HG02885 (cell line): ENCODE measurements around the gene ZCCHC24.

Source experiments
- ATAC-seq: cut with Tn5 transposase; IDR thresholded peaks from one replicate; pipeline ENCODE4 v1.9.1; 2021; ENCODE audit warnings: mild to moderate bottlenecking; ENCODE audit not compliant: unreplicated experiment, poor library complexity

ZCCHC24 gene

DNA sequence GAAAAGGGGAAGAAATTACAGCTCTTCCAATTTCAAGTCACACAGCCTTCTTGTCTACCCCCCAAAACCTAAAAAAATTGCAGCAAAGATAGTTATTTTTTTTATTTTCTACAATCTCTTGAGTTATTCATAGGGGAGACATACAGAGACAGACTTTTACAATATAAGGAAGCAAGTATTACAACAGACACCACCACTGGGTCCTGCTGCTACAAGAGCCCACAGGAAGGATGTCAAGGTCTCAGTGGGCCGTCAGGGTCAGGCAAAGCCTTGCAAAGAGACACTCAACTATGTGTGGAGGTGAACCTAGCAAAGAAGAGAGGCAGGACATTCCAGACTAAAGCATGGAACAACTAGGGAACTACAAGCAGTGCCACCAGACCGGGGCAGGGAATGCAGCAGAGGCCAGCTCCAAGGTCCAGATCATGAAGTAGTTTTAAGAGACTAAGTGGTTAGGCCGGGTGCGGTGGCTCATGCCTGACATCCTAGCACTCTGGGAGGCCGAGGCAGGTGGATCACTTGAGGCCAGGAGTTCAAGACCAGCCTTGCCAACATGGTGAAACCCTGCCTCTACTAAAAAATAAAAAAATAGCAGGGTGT, 28.2 kb upstream of the ZCCHC24 start:
- no peak for ATAC-seq

DNA sequence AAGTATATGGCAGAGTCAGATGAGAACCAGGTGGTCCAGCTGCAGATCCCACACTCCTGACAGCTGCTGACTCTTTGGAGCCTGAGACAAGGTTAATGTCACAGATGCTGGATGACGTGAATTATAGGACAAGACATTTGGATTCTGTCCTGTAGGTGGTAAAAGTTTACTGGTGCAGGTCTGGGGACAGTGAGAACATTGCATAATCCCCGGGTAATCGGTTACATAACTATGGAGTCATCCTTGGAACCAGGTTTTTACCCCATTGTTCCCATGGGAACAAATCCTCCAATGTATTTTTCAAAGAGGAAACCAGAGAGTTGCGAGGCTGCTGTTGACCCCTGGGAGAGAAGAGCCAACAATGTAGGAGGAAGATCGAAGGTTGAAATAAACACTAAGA, 27.5 kb upstream of the ZCCHC24 start:
- ATAC-seq = no peak

DNA sequence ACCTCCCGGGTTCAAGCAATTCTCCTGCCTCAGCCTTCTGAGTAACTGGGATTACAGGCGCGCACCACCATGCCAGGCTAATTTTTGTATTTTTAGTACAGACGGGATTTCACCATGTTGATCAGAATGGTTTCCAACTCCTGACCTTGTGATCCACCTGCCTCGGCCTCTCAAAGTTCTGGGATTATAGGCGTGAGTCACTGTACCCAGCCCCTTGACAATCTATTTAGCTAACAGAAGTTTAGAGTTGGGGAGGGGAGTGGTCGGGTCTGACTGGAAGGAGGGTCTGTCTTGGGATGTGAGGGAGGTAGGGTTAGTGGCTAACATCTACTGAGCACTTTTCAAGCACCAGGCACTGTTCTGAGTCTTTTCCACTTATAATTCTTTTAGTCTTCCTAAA, 27.0 kb upstream of the ZCCHC24 start:
- no peak for ATAC-seq

DNA sequence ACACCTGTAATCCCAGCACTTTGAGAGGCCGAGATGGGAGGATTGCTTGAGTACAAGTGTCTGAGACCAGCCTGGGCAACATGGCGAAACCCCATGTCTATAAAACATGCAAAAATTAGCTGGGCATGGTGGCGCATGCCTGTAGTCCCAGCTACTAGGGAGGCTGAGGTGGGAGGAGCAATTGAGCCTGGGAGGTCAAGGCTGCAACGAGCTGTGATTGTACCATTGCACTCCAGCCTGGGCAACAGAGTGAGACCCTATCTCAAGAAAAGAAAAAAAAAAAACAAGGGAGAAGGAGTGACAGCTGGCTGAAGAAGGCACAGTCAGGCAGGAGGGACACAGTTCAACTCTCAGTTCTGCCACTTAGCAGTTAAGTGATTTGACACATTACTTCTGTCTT, 26.4 kb upstream of the ZCCHC24 start:
- ATAC-seq = no peak

DNA sequence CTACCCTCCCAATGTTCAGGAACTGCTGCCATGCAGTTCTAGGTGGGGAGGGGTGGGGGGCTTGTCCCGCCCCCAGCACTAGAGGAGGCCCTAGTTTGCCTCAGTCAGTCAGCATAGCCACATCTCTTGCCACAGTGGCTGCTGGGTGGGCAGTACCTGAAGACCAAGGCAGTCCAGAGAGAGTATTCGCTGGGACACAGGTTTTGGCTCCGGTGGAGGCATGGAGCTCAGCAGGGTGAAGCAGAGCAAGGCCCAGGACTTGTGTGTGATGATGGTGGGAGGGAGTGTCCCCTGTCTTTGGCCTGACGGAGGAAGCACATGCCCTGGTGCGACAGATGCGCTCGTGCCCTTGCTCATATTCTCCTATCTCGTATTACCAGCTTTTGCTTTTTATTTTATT, 24.7 kb upstream of the ZCCHC24 start:
- no peak for ATAC-seq

DNA sequence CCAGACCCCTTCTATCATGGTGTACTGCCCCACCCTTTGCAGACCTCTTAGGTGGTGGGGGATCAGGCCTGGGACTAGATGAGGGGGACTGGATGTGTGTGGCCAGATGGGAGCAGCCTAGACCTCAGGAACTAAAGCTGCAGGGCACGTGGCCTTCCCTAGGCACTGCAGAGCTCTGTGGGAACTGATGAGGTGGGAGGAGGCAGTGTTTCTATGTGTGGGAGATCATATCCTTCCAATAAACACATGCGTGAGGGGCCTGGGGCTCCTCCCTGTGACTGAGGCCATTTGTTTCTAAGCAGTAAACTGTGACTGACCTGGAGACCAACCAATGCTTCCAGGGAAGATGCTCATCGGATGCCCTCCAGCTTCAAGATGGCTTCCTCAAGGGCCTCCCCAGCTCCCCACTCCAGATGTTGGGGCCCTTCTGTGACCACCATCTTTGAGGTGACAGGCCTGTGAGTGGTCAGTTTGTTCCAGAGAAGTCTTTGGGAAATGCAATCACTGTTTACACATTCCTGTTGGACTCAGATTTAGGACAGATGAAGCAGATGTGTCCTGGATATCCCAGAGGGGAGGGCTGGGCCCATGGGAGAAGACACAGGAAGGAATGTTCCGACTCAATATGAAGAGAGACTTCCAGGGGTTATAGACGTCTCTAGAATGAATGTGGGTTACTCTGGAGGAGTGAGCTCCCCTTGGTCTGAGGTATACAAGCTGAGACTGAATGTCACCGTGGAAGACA, 23.6 kb upstream of the ZCCHC24 start:
- ATAC-seq = no peak

DNA sequence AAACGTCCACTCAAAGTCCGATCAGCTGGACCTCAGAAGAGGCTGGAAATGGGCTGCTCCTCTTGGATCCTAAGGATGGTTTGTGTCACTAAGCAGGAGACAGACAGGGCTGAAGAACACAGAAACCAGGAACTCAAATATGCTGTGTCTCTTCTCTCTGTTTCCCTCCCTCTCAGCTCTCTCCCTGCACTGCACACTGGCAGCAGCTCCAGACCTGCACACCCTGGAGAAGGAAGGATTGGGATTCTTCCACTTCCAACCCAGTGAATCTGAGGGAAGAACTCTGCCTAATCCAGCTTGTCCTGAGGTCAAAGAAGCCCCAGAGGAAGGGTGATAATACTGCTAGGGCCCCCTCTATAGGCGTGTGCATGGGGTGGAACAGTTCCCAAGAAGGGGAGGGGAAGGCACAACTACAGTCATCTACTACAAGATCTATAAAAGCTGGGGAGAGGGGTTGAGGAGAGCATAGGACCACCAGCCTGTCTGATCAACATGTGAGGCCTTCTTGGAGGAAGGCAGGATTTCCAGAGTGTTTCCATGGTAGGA, 22.7 kb upstream of the ZCCHC24 start:
- ATAC-seq = no peak

DNA sequence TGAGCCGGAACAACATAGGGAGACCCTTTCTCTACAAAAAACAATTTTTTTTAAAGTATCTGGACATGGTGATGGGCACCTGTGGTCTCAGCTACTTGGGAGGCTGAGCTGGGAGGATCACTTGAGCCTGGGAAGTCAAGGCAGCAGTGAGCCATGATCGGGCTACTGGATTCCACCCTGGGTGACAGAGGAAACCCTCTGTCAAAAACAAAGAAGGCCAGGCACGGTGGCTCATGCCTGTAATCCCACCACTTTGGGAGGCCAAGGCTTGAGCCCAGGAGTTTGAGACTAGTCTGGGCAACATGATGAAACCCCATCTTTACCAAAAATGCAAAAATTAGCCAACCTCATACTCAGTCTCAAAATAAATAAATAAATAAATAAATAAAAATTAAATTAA, 19.9 kb upstream of the ZCCHC24 start:
- no peak for ATAC-seq

DNA sequence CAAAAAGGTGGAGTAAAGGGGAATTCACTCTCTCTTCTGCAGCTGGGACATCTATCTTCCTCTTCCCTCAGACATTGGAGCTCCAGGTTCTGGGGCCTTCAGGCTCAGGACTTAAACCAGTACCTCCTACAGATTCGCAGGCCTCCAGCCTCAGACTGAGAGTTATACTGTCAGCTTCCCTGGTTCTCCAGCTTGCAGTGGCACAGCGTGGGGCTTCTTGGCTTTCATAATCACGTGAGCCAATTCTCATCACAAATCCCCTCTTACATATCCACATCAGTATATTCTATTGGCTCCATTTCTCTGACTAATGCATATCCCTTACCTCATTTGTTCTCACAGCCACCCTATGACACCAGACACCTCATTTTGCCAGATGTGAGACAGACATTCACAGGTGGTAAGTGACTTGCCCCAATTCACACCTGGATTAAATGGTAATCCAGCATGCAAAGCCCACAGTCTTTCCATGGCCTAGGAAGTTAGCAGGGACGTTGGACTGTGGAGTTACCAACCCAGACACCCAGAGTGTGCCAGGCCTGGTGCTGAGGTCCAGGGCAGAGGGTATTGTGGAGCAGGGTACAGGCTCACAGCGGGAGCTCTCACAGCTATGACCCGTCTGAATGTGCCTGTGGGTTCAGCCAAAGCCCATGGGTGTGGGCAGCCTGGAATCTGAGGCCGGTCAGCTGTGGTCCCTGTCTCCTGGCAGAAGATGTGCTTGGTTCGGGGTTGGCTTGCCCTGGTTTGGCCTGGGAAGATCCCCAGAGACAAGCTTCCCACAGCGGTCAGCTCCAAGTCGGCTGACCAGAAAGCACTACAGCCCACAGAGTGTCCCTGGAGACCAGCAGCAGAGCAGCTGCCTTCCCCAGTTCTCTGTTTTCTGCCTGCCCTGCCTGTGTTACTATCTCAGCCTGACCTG, 18.4 kb upstream of the ZCCHC24 start:
- no peak for ATAC-seq

DNA sequence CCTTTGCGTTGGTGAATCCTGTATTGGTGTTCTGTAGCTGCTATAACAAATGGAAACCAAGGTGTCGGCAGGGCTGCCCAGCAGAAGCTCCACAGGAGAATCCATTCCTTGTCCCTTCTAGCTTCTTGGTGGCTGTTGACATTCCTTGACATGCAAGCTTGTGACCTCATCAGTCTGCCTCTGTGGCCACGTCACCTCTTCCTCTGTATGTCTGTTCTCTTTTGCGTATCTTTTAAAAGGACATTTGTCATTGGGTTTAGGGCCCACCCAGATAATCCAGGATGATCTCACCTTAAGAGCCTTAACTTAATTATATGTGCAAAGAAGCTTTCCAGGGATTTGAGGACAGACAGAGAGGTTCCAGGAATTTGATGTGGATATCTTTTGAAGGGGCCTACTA, 15.3 kb upstream of the ZCCHC24 start:
- no peak for ATAC-seq

DNA sequence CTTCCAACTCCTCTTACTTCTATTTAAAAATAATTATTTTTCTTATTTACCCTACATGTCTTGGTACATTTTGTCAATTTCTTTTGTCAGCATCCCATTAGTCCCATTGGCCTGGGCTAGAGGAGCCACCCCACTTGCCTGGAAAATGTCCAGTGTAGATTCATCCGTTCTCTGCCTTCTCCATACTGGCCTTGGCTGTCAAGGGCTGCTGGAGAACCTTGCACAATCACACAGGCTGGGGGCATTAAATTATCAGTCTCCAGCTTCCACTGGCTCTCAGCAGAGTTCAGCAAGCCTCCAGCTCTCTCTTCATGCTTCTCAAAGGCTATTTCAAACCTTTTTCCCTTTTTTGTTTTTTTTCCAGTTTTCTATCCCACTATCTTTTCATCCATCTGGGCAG, 13.8 kb upstream of the ZCCHC24 start:
- ATAC-seq = no peak

DNA sequence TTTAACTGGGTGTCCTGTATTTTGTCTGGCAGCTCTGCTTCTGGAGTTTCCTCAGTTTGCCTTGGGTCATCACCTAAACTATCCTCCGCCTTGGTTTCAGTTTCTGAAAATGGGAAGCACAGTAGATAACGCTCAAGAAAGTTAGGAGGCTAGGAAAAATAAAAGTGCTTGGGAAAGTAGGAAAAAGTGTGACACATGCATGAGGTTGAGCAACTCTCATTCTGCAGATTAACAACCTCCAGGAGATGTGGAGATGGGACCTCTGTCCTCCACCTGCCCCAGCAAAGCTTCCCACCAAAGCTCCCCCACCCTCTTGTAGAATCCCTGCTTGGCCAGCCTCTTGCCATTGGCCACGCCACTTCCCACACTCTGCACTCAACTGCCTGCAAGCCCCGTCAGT, 13.1 kb upstream of the ZCCHC24 start:
- ATAC-seq = no peak

DNA sequence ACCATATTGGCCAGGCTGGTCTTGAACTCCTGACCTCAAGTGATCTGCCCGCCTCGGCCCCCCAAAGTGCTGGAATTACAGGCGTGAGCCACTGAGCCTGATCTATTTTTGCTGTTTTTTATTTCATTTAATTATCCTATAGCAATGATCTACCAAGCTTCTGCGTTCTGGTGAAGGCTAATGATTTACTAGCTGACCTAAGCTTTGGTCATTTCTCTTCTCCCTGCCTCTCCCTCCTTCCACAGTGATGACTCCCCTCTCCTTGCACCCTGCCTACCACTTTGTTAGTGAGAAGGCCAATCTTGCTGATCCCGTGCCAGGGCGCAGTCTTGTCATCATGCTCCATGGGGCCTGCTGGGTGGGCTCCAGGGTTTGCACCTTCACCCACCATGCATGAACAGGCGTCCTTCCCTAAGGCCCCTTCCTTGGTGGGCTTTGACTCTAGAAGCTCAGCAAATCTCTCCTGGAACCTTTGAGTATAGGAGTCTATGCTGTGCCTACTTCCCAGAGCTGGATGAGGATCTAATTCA, 11.9 kb upstream of the ZCCHC24 start:
- ATAC-seq = no peak

DNA sequence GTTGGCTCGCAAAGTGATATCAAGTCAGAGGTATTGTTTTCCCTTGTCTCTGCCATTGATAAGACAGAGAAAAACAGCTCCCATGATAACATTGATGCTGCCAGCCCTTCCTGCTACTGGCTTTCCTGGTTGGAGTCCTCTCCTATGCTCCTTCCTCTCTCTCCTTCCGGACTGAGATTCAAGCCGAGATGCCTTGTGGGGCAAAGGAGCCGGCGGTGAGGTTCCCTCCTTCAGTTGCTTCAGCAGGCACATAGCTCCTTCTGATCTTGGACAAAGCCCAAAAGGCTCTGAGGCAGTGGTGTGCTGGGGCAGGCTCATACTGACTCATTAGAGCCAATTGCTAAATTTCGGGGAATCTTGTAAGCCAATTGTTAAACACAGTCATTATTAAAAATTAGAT, 8.8 kb upstream of the ZCCHC24 start:
- ATAC-seq = no peak

DNA sequence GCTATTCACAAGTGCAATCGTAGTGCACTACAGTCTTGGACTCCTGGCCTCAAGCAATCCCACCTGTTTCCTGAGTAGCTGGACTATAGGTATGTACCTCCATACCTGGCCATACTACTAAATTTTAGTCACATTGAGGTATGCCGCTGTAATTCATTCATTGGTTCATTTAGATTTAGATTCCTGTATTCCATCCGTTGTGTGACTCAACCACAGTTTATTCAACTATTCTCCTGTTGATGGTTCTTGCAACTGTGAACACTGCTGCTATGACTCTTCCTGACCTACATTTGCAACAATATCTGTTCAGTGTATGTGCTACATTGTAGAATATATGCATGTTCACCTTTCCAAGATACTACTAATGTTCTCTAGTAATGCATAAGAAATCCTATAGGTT, 8.0 kb upstream of the ZCCHC24 start:
- no peak for ATAC-seq

DNA sequence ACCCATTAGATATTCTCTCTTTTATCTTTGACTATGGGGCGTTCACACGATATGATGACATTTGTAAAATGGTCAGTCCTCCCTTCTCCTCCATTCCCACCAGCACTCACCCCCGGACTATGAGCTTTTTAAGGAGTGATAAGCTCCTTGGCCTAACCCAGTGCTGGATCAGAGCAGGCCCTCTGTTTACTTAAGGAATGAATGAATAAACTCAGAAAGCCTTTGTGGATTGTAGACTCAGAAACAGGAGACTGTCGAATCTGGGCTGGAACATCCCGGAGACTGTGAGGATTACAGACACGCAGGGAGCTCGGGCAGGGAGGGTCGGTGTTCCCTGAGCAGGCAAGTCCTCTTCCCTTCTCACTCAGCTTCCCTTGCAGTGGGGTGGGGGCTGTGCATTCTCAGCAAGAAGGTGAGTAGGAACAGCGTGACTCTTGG, 6.8 kb upstream of the ZCCHC24 start:
- no peak for ATAC-seq

DNA sequence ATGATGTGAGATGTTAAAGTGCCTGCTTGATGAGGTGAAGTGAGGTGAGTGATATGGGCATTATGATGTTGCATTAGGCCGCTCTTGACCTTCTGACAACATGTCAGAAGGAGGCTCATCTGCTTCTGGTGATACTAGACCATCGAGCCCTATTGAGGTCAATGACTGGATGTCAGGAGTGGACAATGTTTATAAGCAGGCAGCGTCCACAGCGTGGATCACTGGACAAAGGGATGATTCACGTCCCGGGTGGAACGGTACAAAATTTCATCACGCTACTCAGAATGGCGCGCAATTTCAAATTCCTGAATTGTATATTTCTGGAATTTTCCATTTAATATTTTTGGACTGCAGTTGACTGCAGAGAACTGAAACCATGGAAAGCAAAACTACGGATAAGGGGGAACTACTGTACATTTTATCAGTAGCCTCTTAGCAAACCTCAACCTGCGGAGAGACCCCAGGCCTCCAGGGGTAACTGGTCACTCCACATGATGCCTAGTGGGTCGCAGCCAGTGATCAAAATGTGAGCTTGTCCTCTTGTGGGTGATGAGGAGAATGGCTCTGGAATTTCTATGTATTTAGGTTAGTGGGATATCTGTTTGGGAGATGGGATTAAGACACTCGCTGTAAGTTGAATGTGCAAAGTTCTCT, 5.7 kb upstream of the ZCCHC24 start:
- no peak for ATAC-seq

DNA sequence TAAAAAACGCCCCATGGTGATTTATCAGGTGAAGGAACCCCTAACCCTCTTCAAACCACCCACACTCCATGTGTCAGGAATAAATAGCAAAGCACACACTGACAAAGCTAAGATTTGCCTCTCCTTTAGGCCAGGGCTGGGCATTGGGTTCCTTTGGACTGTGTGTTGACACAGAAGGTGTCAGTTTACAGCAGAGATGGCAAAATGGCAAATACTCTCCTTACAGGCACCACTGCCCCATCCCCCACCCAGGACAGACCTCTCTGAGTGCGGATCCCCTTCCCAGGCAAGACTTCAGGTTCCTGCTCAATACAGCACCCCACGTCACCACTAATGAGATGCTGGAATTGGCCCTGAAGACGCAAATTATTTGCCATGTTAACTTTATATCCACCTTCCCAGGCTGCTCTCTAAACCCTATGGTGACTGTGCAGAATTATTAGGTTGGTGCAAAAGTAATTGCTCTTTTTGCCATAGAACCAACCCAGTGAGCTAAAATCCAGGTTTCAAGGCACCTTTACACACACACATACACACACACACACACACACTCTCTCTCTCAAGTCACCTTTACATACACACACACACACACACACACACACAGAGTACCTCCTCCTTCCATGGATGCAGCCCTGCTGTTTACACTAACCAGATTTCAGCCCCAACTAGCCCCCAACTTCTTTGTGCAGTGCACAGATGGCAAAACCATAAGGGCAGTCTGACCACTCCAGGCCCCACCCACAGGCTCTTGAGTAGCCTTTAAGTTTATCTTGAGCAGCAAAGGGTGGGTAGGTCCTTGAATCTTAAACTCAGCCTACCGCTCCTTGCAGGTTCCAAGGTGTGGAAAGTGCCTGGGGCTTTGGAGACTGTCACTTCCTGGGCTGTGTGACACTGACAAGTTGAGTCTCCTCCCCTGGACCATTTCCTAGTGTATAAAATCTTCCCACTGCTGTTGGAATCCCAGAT, 4.0 kb upstream of the ZCCHC24 start:
- no peak for ATAC-seq

DNA sequence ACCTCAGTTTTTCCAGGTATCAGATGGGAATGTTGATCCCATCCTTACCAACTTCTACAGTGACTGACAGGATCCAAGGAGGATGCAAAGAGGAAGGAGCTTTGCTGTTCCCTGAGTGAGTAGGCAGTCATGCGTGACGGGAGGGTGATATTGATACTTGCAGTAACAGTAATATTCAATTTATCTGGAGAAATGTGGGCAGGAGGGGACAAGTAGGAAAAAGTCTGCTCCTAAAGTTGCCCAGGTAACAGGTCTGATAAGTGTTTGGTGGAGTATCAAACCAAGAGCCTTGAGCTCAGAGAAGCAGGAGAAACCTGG, 3.3 kb upstream of the ZCCHC24 start:
- no peak for ATAC-seq
